Measurements from ENCODE around the gene KLHL30. TPM values are rescaled to one million over a fixed set of nuclear protein-coding genes. Genes with fewer than 3 reads are reported as not detected.

KLHL30 gene
- total and polyA plus RNA-seq, 12 donors, result 0.10 to 4.3 (median 0.16) TPM; not detected in 4

GRCh38 chr2:238098901-238099713 lies 39.4 kb upstream of the KLHL30 start:
- H3K27ac ChIP-seq, result peak overlapping the region in 1 of 5 donors; percentile 45
- DNase-seq, result peak in 2 of 7 donors; percentile 24 to 45
- no peaks in the 10 kb centered on the region for H3K27me3 ChIP-seq
- no peaks in the 10 kb centered on the region for H3K4me1 ChIP-seq (replicated peaks in 1 of 2)
- H3K4me3 ChIP-seq, result no peak overlapping the region
- no peaks in the 10 kb centered on the region for H3K36me3 ChIP-seq (replicated peaks in 1 of 2)
- intact Hi-C loops (cut with DNase I), result no loop called here
- H3K9me3 ChIP-seq (replicated peaks in 1 of 3), result no peaks in the 10 kb centered on the region
- 76 to 87% (median 78%) methylated on average over 17 of the region's 17 CpGs for WGBS, 4 donors
- TF ChIP-seq POLR2A (IDR thresholded peaks at IDR 0.05) (no peak), CTCF (IDR thresholded peaks at IDR 0.05) (no peak)

GRCh38 chr2:238099714-238100048 lies 38.8 kb upstream of the KLHL30 start:
- Histone ChIP-seq H3K27me3 (no peaks in the 10 kb centered on the region), H3K36me3 (replicated peaks in 1 of 2) (no peaks in the 10 kb centered on the region), H3K4me3 (no peak overlapping the region), H3K27ac (no peak overlapping the region), H3K4me1 (replicated peaks in 1 of 2) (no peaks in the 10 kb centered on the region), H3K9me3 (replicated peaks in 1 of 3) (no peaks in the 10 kb centered on the region)
- TF ChIP-seq CTCF (IDR thresholded peaks at IDR 0.05) (no peak), POLR2A (IDR thresholded peaks at IDR 0.05) (no peak)
- intact Hi-C loops (cut with DNase I), result no loop called here
- peak in 2 of 7 donors; percentile 11 to 42 for DNase-seq
- 80 to 100% (median 93%) methylated on average over 1 to 10 of the region's 10 CpGs for WGBS, 4 donors

GRCh38 chr2:238100049-238100820 lies 38.2 kb upstream of the KLHL30 start, which contains the start of gene ESPNL:
TSS of gene ESPNL (plus strand) at chr2:238100340. CDS start at chr2:238100420, 80 bp downstream.
- intact Hi-C loops (cut with DNase I), result no loop called here
- H3K36me3 ChIP-seq (replicated peaks in 1 of 2), result no peaks in the 10 kb centered on the region
- no peak within 1 kb of the TSS for H3K27ac ChIP-seq
- DNase-seq, result peak in 1 of 7 donors; percentile 14
- no peaks in the 10 kb centered on the region for H3K9me3 ChIP-seq (replicated peaks in 1 of 3)
- H3K27me3 ChIP-seq, result no peaks in the 10 kb centered on the region
- TF ChIP-seq POLR2A (IDR thresholded peaks at IDR 0.05) (no peak), CTCF (IDR thresholded peaks at IDR 0.05) (no peak)
- no peaks in the 10 kb centered on the region for H3K4me1 ChIP-seq (replicated peaks in 1 of 2)
- no peak within 1 kb of the TSS for H3K4me3 ChIP-seq
- 68 to 93% (median 85%) methylated on average over 7 to 38 of the region's 38 CpGs for WGBS, 4 donors

All from adrenal gland (tissue), 12 donors.